Left renal pelvis (tissue), 4 donors: Measurements from ENCODE around the gene CERKL. TPM values are rescaled to one million over a fixed set of nuclear protein-coding genes. Genes with fewer than 3 reads are reported as not detected.
A peak's percentile ranks its signal among the peaks of the same experiment; 100 is the strongest.

Experiments
- DNase-seq, 4 donors: peaks; one replicate each; pipeline ENCODE4 v3.0.0-alpha.2; 2013; ENCODE audit warnings: low read depth in 4 of 4, low spot score in 3 of 4
- polyA plus RNA-seq, 4 donors: library from polyadenylated mRNA; unstranded; fragments of 120-200 nt; gene quantifications; one replicate each; pipeline ENCODE4 v1.2.1, GENCODE V29; 2013; ENCODE audit not compliant: insufficient read length in 4 of 4

The CERKL gene
- polyA plus RNA-seq, 4 donors, result 14.8 to 57.9 (median 19.3) TPM

- no peak for DNase-seq
Measured at GRCh38 chr2:181628590-181629585, 28.0 kb downstream of the CERKL start.

- no peak for DNase-seq
Measured at GRCh38 chr2:181627545-181627944, 29.4 kb downstream of the CERKL start.

- DNase-seq, result no peak
Measured at GRCh38 chr2:181626671-181627070, 30.2 kb downstream of the CERKL start.

GRCh38 chr2:181623159-181623558, 33.7 kb downstream of the CERKL start:
- DNase-seq, result no peak

- DNase-seq, result no peak
Measured at GRCh38 chr2:181621779-181622490, 35.0 kb downstream of the CERKL start.

GRCh38 chr2:181619516-181619915, 37.4 kb downstream of the CERKL start:
- no peak for DNase-seq

- no peak for DNase-seq
Measured at GRCh38 chr2:181616715-181617114, 40.2 kb downstream of the CERKL start.

GRCh38 chr2:181614874-181615638, 41.8 kb downstream of the CERKL start:
- no peak for DNase-seq

- no peak for DNase-seq
Measured at GRCh38 chr2:181613241-181613640, 43.7 kb downstream of the CERKL start.

GRCh38 chr2:181607629-181608590, 49.0 kb downstream of the CERKL start:
- no peak for DNase-seq

- DNase-seq, result no peak
Measured at GRCh38 chr2:181605889-181606837, 50.7 kb downstream of the CERKL start.

- no peak for DNase-seq
Measured at GRCh38 chr2:181602017-181602416, 54.9 kb downstream of the CERKL start.

GRCh38 chr2:181596556-181596955, 60.3 kb downstream of the CERKL start:
- no peak for DNase-seq

- no peak for DNase-seq
Measured at GRCh38 chr2:181594322-181594721, 62.6 kb downstream of the CERKL start.

GRCh38 chr2:181589779-181590178, 67.1 kb downstream of the CERKL start:
- no peak for DNase-seq

GRCh38 chr2:181588546-181588945, 68.4 kb downstream of the CERKL start:
- DNase-seq, result no peak

GRCh38 chr2:181586569-181587081, 70.3 kb downstream of the CERKL start:
- peak; percentile 48 to 65 (median 56) for DNase-seq

GRCh38 chr2:181585732-181586131, 71.2 kb downstream of the CERKL start:
- no peak for DNase-seq
